ENCODE measurements around the gene MYNN. TPM values are rescaled to one million over a fixed set of nuclear protein-coding genes. Genes with fewer than 3 reads are reported as not detected.

The MYNN gene
- total and polyA plus RNA-seq, 9 of the 15 experiments (the other 6 are each of a cell fraction or from before 2014, with no cell fraction given), result 10.4 to 35.7 (median 21.3) TPM

GRCh38 chr3:169764882-169765612 lies 8.1 kb upstream of the MYNN start, which contains the start of gene TERC (continued):
- TF ChIP-seq ZNF609 (CRISPR knock-in tag; IDR thresholded peaks at IDR 0.05; ENCODE audit: borderline replicate concordance) (no peak), POLR2G (IDR thresholded peaks at IDR 0.05; ENCODE audit: low read depth, low read length) (peak; percentile 100), SP1 (CRISPR knock-in tag; IDR thresholded peaks at IDR 0.05) (peak; percentile 10; the same call in 1 of the 2 replicates), ZNF780A (CRISPR knock-in tag; IDR thresholded peaks at IDR 0.05) (no peak), AFF1 (IDR thresholded peaks at IDR 0.05; ENCODE audit: low read depth in 1 of 2, partially characterized antibody in 2 of 2) (no peak), PCBP2 (IDR thresholded peaks at IDR 0.05; ENCODE audit: low read depth, low read length, poor library complexity, severe bottlenecking) (peak; percentile 45), ZBED1 (IDR thresholded peaks at IDR 0.05) (no peak), SREBF1 (IDR thresholded peaks at IDR 0.05; ENCODE audit: borderline replicate concordance, low read depth, low read length) (no peak), ILF3 (IDR thresholded peaks at IDR 0.05; ENCODE audit: borderline replicate concordance) (peak; percentile 68; the same call in 1 of the 2 replicates), ZNF143 (CRISPR knock-in tag; IDR thresholded peaks at IDR 0.05) (no peak), DMBX1 (CRISPR knock-in tag; IDR thresholded peaks at IDR 0.05; ENCODE audit: borderline replicate concordance) (no peak), CREM (IDR thresholded peaks at IDR 0.05; ENCODE audit: low read depth) (peak; percentile 84), JUNB (CRISPR knock-in tag; conservative IDR thresholded peaks at IDR 0.05) (no peak), ZNF655 (CRISPR knock-in tag; IDR thresholded peaks at IDR 0.05) (no peak), KAT2B (IDR thresholded peaks at IDR 0.05; ENCODE audit: low read depth, low read length) (no peak), BCL6 (CRISPR knock-in tag; IDR thresholded peaks at IDR 0.05) (no peak)

All from K562 (cell line).